Lung (tissue), 12 donors: ENCODE data around the gene PHETA2. TPM values are rescaled to one million over a fixed set of nuclear protein-coding genes. Genes with fewer than 3 reads are reported as not detected.
A peak's percentile ranks its signal among the peaks of the same experiment; 100 is the strongest.
"Not testable (repeated sequence)": the region's sequence is repeated elsewhere in the genome, so short reads cannot be mapped to it uniquely, and the experiment has no call there.

Experiments
- ATAC-seq: fragments of 200-7000 bp; cut with Tn5 transposase; one replicate; pipeline ENCODE4 v1.9.1; 2020; ENCODE audit warnings: moderate number of reproducible peaks; ENCODE audit not compliant: insufficient read depth, low FRiP score
- DNase-seq, 3 donors: peaks; one replicate each; pipeline ENCODE4 v3.0.0-alpha.2; 2013 to 2017
- H3K27ac ChIP-seq, 2 donors: one replicate each; pipeline ENCODE4 v1.5.1; 2013; ENCODE audit warnings: mild to moderate bottlenecking in 2 of 2, moderate library complexity in 2 of 2, control low read depth in 1 of 2, inconsistent platforms in 1 of 2, low read depth in 1 of 2, low read length in 1 of 2
- H3K27me3 ChIP-seq, 3 donors: one replicate each; pipeline ENCODE4 v1.5.1; 2013; ENCODE audit warnings: low read length in 2 of 3; ENCODE audit not compliant: control insufficient read depth in 3 of 3, insufficient read depth in 3 of 3
- H3K36me3 ChIP-seq, 4 donors: one replicate each; pipeline ENCODE4 v1.5.1; 2013; ENCODE audit warnings: low read length in 4 of 4, mild to moderate bottlenecking in 1 of 4, moderate library complexity in 1 of 4; ENCODE audit not compliant: control insufficient read depth in 4 of 4, insufficient read depth in 4 of 4
- H3K4me1 ChIP-seq, 5 donors: one replicate each; pipeline ENCODE4 v1.5.1; 2013; ENCODE audit warnings: low read length in 5 of 5, mild to moderate bottlenecking in 2 of 5, moderate library complexity in 1 of 5; ENCODE audit not compliant: control insufficient read depth in 5 of 5, insufficient read depth in 5 of 5
- H3K4me3 ChIP-seq: one replicate; pipeline ENCODE4 v1.5.1; 2013; ENCODE audit warnings: mild to moderate bottlenecking, control low read depth, moderate library complexity
- H3K9ac ChIP-seq, 2 donors: one replicate each; pipeline ENCODE4 v1.5.1; 2013; ENCODE audit warnings: low read length in 2 of 2, control low read depth in 1 of 2; ENCODE audit not compliant: insufficient read depth in 1 of 2
- H3K9me3 ChIP-seq, 4 donors: one replicate each; pipeline ENCODE4 v1.5.1; 2013; ENCODE audit warnings: low read length in 3 of 4, mild to moderate bottlenecking in 1 of 4, moderate library complexity in 1 of 4; ENCODE audit not compliant: control insufficient read depth in 4 of 4, insufficient read depth in 3 of 4
- CTCF ChIP-seq: IDR thresholded peaks from 2 replicates; pipeline ENCODE4 v1.5.1; 2012; ENCODE audit warnings: mild to moderate bottlenecking; ENCODE audit errors: control extremely low read depth, extremely low read depth
- WGBS, 2 donors: extraction: QIAGEN DNeasy Blood & Tissue Kit; methylation state at CpG; one replicate each; pipeline ENCODE4 v1.1.7; 2013; 5-methylcytosine and 5-hydroxymethylcytosine counted together
- polyA plus RNA-seq, 2 donors: library from polyadenylated mRNA; stranded (reverse); fragments of 200-250 nt; gene quantifications; one replicate each; pipeline ENCODE4 v1.2.1, GENCODE V29; 2013
- total RNA-seq, 2 donors: library from RNA; depleted of rRNA in 1 of 2; stranded (reverse); fragments of >200 nt in 1 of 2; gene quantifications; one replicate each; pipeline ENCODE4 v1.2.1, GENCODE V29; 2014 to 2021
- donor health status: control.
- donor health status: control.
- donor health status: Bipolar disorder and iron deficiency.
- donor health status: healthy.
- donor health status: DM: yes; HTN: yes; CAD: no.

Gene PHETA2
- total and polyA plus RNA-seq, 4 donors = 11.8 to 18.1 (median 13.5) TPM

- Histone ChIP-seq H3K9me3 (no peaks in the 10 kb centered on the region), H3K36me3 (peaks cover 4 to 27% (median 7%) of the 10 kb centered on the region in 4 donors), H3K27me3 (no peaks in the 10 kb centered on the region), H3K4me1 (peaks cover 0 to 20% (median 4%) of the 10 kb centered on the region in 5 donors), H3K4me3 (no peak overlapping the region), H3K9ac (no peak overlapping the region), H3K27ac (no peak overlapping the region)
- no peak for TF ChIP-seq CTCF
- 95 to 99% methylated on average over 4 of the region's 4 CpGs for WGBS, 2 donors
- DNase-seq (no peak), ATAC-seq (no peak)
Measured at GRCh38 chr22:42068291-42068690, 5.8 kb upstream of the PHETA2 start.

- peak overlapping the region; percentile 79 to 99 for H3K27ac ChIP-seq
- DNase-seq = peak in 1 of 3 donors; percentile 28
Measured at GRCh38 chr22:42069801-42070516, 4.1 kb upstream of the PHETA2 start.

GRCh38 chr22:42070517-42071422 is 3.3 kb upstream of the PHETA2 start, which contains the start of gene NAGA:
NAGA (minus strand) TSS chr22:42070812; CDS start chr22:42070297, 515 bp downstream.
- Histone ChIP-seq H3K36me3 (peaks cover 3 to 22% (median 6%) of the 10 kb centered on the region in 4 donors), H3K4me1 (peaks cover 0 to 41% (median 14%) of the 10 kb centered on the region in 5 donors), H3K9me3 (no peaks in the 10 kb centered on the region), H3K4me3 (peak within 1 kb of the TSS; percentile 59), H3K9ac (peak within 1 kb of the TSS; percentile 65 to 89), H3K27me3 (no peaks in the 10 kb centered on the region), H3K27ac (peak within 1 kb of the TSS; percentile 79 to 99)
- TF ChIP-seq CTCF = no peak
- ATAC-seq = peak; percentile 94
- WGBS, 2 donors = 0 to 1% methylated on average over 56 of the region's 56 CpGs
- DNase-seq = peak; percentile 95 to 98 (median 97)

More at GRCh38 chr22:42069801-42070516, 4.1 kb upstream of the PHETA2 start:
- H3K27me3 ChIP-seq = no peaks in the 10 kb centered on the region
- peaks cover 0 to 34% (median 7%) of the 10 kb centered on the region in 5 donors for H3K4me1 ChIP-seq
- ATAC-seq = peak; percentile 3
- H3K9me3 ChIP-seq = no peaks in the 10 kb centered on the region
- peak overlapping the region; percentile 65 to 87 for H3K9ac ChIP-seq
- H3K4me3 ChIP-seq = peak overlapping the region; percentile 59
- no peak for TF ChIP-seq CTCF
- peaks cover 4 to 27% (median 7%) of the 10 kb centered on the region in 4 donors for H3K36me3 ChIP-seq
- 6 to 7% methylated on average over 19 of the region's 19 CpGs for WGBS, 2 donors

- 74 to 80% methylated on average over 7 of the region's 7 CpGs for WGBS, 2 donors
- Histone ChIP-seq H3K27ac (peak overlapping the region in 1 of 2 donors; percentile 79), H3K9ac (peak overlapping the region in 1 of 2 donors; percentile 89)
Measured at GRCh38 chr22:42071508-42071907, 2.5 kb upstream of the PHETA2 start.

More at GRCh38 chr22:42071508-42071907, 2.5 kb upstream of the PHETA2 start:
- not testable (repeated sequence) for H3K9me3 ChIP-seq, H3K27me3 ChIP-seq, H3K4me3 ChIP-seq, DNase-seq, ATAC-seq
- H3K4me1 ChIP-seq = peaks cover 0 to 41% (median 14%) of the 10 kb centered on the region in 5 donors
- peaks cover 2 to 16% (median 6%) of the 10 kb centered on the region in 4 donors for H3K36me3 ChIP-seq
